Liver (tissue), 3 donors: ENCODE data around the gene PLEKHA7.
A peak's percentile ranks its signal among the peaks of the same experiment; 100 is the strongest.

Experiments used
- GABPA ChIP-seq, 2 donors: IDR thresholded peaks in 1 of 2; conservative IDR thresholded peaks in 1 of 2; 2 replicates each; pipeline ENCODE4 v1.6.1; 2016; ENCODE audit warnings: antibody characterized with exemption in 2 of 2, mild to moderate bottlenecking in 1 of 2, moderate library complexity in 1 of 2
- JUND ChIP-seq, 2 donors: IDR thresholded peaks; 2 replicates each; pipeline ENCODE4 v1.6.1; 2016; ENCODE audit warnings: antibody characterized with exemption in 2 of 2
- RAD21 ChIP-seq, 2 donors: IDR thresholded peaks; 2 replicates each; pipeline ENCODE4 v1.6.1; 2016; ENCODE audit warnings: antibody characterized with exemption in 2 of 2, mild to moderate bottlenecking in 2 of 2
- TAF1 ChIP-seq: conservative IDR thresholded peaks from 2 replicates; pipeline ENCODE4 v1.6.1; 2016; ENCODE audit warnings: antibody characterized with exemption, mild to moderate bottlenecking
- YY1 ChIP-seq: IDR thresholded peaks from 2 replicates; pipeline ENCODE4 v1.6.1; 2016; ENCODE audit warnings: antibody characterized with exemption, mild to moderate bottlenecking
- TF ChIP-seq, protein P1 (sequence below): fragments of 150-350 bp; IDR thresholded peaks from 2 replicates; pipeline ENCODE4 v1.5.1; 2017; ENCODE audit warnings: improper control_type of control experiment, low read depth, low read length; ENCODE audit not compliant: missing input control
- TF ChIP-seq, protein P2 (sequence below): IDR thresholded peaks from 2 replicates; pipeline ENCODE4 v1.6.1; 2016; ENCODE audit warnings: antibody characterized with exemption, mild to moderate bottlenecking
- TF ChIP-seq, protein P3 (sequence below): IDR thresholded peaks from 2 replicates; pipeline ENCODE4 v1.6.1; 2016; ENCODE audit warnings: antibody characterized with exemption
- TF ChIP-seq, protein P4 (sequence below): IDR thresholded peaks from 2 replicates; pipeline ENCODE4 v1.6.1; 2016; ENCODE audit warnings: antibody characterized with exemption
- TF ChIP-seq, protein P5 (sequence below): IDR thresholded peaks from 2 replicates; pipeline ENCODE4 v1.6.1; 2016; ENCODE audit warnings: antibody characterized with exemption
- donor health status: healthy.
- donor health status: healthy.

DNA sequence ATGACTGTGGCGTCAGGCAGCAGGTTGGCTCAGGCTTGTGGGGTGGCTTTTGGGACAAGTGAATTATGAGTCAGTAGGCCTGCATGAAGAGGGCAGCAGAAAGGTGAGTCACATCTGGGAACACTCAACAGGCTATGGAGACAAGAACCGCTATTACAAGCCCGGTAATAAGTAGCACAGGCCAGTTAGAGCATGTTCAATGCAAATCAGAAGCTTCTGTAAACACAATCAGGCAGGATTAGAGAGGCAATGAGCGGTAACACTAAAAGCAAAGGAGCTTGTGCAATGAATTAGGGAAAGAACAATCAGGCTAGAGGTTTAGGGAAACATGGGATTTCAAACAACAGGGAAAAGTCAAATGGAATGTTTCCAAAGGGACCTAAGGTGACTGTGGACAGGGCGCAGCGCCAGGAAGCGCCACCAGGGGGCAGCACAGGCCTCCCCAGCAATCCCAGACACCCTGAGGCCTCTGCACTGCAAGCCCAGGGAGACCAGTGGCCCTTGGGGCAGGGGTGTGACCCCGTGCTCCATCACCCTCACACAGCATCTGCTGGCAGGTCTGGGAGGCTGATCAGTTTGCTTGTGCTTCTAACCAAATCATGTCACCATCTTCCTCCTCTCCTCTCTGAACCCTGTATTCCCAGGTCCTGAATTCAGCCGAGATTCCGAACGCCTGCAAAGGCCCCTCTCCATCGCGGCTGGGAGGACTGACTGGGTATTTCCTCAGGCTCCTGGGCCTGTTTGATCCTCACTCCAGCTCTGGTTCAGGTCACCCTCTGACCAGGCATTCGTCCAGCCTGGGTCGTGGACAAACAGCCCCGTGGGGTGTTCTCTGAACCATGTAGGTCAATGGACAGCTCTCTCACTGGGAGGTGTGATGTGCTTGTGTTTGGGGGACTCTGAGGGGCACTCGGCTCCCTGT lies 225.8 kb downstream of the PLEKHA7 start:
- TF ChIP-seq, protein P1, sequence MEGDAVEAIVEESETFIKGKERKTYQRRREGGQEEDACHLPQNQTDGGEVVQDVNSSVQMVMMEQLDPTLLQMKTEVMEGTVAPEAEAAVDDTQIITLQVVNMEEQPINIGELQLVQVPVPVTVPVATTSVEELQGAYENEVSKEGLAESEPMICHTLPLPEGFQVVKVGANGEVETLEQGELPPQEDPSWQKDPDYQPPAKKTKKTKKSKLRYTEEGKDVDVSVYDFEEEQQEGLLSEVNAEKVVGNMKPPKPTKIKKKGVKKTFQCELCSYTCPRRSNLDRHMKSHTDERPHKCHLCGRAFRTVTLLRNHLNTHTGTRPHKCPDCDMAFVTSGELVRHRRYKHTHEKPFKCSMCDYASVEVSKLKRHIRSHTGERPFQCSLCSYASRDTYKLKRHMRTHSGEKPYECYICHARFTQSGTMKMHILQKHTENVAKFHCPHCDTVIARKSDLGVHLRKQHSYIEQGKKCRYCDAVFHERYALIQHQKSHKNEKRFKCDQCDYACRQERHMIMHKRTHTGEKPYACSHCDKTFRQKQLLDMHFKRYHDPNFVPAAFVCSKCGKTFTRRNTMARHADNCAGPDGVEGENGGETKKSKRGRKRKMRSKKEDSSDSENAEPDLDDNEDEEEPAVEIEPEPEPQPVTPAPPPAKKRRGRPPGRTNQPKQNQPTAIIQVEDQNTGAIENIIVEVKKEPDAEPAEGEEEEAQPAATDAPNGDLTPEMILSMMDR: peak; percentile 99
- TF ChIP-seq YY1 (peak; percentile 45), GABPA (IDR thresholded peaks at IDR 0.05 in 1 of 2, conservative IDR thresholded peaks at IDR 0.05 in 1 of 2) (no peak), RAD21 (IDR thresholded peaks at IDR 0.05) (peak; percentile 92 to 94), TAF1 (no peak), JUND (IDR thresholded peaks at IDR 0.05) (peak in 1 of 2 donors; percentile 72)
- TF ChIP-seq, protein P2, sequence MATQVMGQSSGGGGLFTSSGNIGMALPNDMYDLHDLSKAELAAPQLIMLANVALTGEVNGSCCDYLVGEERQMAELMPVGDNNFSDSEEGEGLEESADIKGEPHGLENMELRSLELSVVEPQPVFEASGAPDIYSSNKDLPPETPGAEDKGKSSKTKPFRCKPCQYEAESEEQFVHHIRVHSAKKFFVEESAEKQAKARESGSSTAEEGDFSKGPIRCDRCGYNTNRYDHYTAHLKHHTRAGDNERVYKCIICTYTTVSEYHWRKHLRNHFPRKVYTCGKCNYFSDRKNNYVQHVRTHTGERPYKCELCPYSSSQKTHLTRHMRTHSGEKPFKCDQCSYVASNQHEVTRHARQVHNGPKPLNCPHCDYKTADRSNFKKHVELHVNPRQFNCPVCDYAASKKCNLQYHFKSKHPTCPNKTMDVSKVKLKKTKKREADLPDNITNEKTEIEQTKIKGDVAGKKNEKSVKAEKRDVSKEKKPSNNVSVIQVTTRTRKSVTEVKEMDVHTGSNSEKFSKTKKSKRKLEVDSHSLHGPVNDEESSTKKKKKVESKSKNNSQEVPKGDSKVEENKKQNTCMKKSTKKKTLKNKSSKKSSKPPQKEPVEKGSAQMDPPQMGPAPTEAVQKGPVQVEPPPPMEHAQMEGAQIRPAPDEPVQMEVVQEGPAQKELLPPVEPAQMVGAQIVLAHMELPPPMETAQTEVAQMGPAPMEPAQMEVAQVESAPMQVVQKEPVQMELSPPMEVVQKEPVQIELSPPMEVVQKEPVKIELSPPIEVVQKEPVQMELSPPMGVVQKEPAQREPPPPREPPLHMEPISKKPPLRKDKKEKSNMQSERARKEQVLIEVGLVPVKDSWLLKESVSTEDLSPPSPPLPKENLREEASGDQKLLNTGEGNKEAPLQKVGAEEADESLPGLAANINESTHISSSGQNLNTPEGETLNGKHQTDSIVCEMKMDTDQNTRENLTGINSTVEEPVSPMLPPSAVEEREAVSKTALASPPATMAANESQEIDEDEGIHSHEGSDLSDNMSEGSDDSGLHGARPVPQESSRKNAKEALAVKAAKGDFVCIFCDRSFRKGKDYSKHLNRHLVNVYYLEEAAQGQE: peak; percentile 48
- TF ChIP-seq, protein P3, sequence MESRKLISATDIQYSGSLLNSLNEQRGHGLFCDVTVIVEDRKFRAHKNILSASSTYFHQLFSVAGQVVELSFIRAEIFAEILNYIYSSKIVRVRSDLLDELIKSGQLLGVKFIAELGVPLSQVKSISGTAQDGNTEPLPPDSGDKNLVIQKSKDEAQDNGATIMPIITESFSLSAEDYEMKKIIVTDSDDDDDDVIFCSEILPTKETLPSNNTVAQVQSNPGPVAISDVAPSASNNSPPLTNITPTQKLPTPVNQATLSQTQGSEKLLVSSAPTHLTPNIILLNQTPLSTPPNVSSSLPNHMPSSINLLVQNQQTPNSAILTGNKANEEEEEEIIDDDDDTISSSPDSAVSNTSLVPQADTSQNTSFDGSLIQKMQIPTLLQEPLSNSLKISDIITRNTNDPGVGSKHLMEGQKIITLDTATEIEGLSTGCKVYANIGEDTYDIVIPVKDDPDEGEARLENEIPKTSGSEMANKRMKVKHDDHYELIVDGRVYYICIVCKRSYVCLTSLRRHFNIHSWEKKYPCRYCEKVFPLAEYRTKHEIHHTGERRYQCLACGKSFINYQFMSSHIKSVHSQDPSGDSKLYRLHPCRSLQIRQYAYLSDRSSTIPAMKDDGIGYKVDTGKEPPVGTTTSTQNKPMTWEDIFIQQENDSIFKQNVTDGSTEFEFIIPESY: peak; percentile 69
- TF ChIP-seq, protein P4, sequence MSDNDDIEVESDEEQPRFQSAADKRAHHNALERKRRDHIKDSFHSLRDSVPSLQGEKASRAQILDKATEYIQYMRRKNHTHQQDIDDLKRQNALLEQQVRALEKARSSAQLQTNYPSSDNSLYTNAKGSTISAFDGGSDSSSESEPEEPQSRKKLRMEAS: peak; percentile 93
- TF ChIP-seq, protein P5, sequence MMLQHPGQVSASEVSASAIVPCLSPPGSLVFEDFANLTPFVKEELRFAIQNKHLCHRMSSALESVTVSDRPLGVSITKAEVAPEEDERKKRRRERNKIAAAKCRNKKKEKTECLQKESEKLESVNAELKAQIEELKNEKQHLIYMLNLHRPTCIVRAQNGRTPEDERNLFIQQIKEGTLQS: peak; percentile 69
